PFSK-1 (cell line): ENCODE data around the gene HOXB9.

Source experiments
- POLR2AphosphoS5 ChIP-seq: IDR thresholded peaks from 2 replicates; pipeline ENCODE4 v1.6.1; 2012; ENCODE audit warnings: low read depth, mild to moderate bottlenecking, control low read depth, low read length, moderate library complexity
- TAF1 ChIP-seq: IDR thresholded peaks from 2 replicates; pipeline ENCODE4 v1.6.1; 2012; ENCODE audit warnings: low read length, control low read depth, borderline replicate concordance; ENCODE audit not compliant: insufficient read depth
- TF ChIP-seq, protein P1 (sequence below), 2 experiments: IDR thresholded peaks; 2 replicates each; pipeline versions ENCODE4 v1.6.1 to v1.8.0; 2011 to 2012; ENCODE audit warnings: low read depth in 2 of 2, low read length in 2 of 2, control low read depth in 1 of 2, inconsistent platforms in 1 of 2, mild to moderate bottlenecking in 1 of 2, moderate library complexity in 1 of 2; ENCODE audit not compliant: insufficient read depth in 1 of 2

DNA sequence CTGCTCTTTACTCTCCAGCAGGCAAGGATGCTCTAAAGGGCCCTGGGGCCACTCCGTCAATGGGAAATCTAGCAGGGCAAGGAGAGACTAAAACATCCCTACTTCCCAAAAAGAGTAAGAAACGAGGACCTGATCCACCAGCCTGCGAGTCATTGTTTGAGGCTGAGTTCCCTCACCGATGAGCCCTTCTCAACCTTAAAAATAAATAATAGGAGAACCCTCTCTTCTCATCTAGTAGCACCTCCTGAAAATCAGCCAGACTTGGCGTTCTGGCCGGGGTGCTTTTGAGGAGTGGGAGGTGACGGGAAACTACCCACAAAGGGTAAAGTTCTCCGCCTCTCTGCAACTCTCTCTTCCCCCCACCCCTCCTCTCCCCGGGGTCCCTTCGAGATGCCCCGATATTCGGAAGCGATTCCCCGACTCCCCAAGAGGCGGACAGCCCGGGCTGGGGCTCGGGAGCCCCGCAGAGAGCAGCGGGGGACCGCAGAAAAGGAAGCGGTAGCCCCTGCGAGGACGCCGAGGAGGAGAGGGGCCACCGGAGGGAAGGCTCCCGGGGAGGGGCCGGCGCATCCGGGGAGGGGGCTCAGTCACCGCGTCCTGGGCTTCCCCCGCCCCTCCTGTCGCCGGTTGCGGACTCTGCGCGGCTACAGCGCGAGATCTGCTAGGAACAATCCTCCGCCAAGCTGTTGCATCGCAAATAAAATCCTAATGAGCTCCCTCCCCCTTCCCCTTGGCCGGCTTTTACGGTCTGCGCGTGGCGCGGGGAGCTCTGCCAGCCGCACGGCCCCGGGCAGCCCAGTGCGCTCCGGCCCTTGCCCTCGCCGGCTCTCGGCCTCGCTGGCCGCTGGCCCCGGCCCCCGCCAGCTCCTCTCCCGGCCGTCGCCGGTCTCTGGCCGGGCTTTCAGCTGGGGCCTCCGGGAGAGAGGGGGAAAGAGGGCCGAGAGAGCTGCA, 1.3 kb downstream of the HOXB9 start:
- TF ChIP-seq, protein P1, sequence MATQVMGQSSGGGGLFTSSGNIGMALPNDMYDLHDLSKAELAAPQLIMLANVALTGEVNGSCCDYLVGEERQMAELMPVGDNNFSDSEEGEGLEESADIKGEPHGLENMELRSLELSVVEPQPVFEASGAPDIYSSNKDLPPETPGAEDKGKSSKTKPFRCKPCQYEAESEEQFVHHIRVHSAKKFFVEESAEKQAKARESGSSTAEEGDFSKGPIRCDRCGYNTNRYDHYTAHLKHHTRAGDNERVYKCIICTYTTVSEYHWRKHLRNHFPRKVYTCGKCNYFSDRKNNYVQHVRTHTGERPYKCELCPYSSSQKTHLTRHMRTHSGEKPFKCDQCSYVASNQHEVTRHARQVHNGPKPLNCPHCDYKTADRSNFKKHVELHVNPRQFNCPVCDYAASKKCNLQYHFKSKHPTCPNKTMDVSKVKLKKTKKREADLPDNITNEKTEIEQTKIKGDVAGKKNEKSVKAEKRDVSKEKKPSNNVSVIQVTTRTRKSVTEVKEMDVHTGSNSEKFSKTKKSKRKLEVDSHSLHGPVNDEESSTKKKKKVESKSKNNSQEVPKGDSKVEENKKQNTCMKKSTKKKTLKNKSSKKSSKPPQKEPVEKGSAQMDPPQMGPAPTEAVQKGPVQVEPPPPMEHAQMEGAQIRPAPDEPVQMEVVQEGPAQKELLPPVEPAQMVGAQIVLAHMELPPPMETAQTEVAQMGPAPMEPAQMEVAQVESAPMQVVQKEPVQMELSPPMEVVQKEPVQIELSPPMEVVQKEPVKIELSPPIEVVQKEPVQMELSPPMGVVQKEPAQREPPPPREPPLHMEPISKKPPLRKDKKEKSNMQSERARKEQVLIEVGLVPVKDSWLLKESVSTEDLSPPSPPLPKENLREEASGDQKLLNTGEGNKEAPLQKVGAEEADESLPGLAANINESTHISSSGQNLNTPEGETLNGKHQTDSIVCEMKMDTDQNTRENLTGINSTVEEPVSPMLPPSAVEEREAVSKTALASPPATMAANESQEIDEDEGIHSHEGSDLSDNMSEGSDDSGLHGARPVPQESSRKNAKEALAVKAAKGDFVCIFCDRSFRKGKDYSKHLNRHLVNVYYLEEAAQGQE (IDR thresholded peaks at IDR 0.05; ENCODE audit: insufficient read depth in 1 of 2, low read depth in 2 of 2, low read length in 2 of 2): no peak
- TF ChIP-seq POLR2AphosphoS5 (no peak), TAF1 (no peak)
